ENCODE data around the gene ABCG4.
A peak's percentile ranks its signal among the peaks of the same experiment; 100 is the strongest.
"Not testable (repeated sequence)": the region's sequence is repeated elsewhere in the genome, so short reads cannot be mapped to it uniquely, and the experiment has no call there.

The ABCG4 gene

DNA sequence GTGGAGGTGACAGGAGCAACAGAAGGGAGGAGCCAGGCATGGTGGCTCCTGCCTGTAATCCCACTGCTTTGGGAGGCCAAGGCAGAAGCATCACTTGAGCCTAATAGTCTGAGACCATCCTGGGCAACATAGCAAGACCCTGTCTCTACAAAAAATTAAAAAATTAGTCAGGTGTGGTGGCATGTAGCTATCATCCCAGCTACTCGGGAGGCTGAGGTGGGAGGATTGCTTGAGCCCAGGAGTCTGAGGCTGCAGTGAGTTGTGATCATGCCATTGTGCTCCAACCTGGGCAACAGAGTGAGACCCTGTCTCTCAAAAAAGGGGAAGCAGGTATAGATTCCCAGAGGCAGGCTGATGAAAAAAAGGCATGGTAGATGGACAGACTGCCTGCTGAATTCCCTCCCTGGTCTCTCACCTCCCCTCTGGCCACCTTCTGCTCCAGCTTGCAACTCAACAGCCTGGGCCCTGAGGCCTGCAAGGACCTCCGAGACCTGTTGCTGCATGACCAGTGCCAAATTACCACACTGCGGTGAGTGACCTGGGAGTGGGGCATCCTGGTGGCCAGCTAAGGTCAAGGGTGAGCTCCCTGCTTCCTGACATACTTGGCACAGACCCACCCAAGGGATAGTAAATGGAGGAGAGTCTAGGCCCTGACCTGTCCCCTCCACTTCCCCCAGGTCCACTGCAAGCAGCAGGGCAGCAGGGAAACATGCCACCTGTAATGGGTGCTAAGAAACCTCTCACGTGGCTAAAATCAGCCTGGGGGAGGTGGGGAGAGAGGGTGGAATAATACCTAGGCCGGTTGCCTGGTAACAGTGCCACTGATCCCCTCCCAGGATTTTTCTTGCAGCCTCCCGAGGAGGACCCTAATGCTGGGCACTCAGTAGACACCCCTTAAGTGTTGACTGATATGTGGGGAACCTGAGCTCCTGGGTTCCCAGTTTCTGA is 32.2 kb downstream of the ABCG4 start:
- H3K27me3 ChIP-seq (ENCODE audit: control insufficient read depth, insufficient read depth, low read length), result no peaks in the 10 kb centered on the region
- H3K27ac ChIP-seq (ENCODE audit: low read depth, low read length), result no peak overlapping the region
- H3K4me1 ChIP-seq (ENCODE audit: control insufficient read depth, insufficient read depth, low read length), result no peaks in the 10 kb centered on the region
- peaks cover 12% of the 10 kb centered on the region for H3K36me3 ChIP-seq (ENCODE audit: control insufficient read depth, insufficient read depth, low read length)
- no peak overlapping the region for H3K4me3 ChIP-seq (ENCODE audit: low read length)
- H3K9ac ChIP-seq (ENCODE audit: low read length), result no peak overlapping the region

DNA sequence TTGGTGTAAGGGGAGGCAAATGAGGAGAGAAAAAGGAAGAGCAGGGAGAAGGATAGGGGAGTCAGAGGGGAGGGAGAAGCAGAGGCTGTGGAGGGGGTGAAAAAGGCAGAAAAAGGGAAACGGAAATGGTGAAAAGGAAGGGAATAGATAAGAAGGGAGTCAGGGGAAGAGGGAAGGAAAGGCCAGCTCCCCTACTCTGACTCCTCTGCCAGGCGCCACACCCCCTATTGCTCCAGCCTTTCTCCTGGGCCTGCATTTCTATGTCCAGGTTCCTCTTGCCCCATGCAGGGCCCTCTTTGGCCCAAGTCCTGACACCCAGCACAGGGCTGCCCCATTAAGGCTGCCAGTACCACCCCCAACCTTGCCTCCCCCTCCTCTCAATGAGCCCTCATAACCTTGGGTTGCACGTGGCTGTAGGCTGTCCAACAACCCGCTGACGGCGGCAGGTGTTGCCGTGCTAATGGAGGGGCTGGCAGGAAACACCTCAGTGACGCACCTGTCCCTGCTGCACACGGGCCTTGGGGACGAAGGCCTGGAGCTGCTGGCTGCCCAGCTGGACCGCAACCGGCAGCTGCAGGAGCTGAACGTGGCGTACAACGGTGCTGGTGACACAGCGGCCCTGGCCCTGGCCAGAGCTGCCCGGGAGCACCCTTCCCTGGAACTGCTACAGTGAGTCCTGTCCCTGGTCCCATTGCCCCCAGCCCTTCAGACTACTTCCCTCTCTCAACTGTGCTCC is 33.0 kb downstream of the ABCG4 start:
- H3K36me3 ChIP-seq (ENCODE audit: control insufficient read depth, insufficient read depth, low read length), result peaks cover 12% of the 10 kb centered on the region
- H3K4me3 ChIP-seq (ENCODE audit: low read length), result no peak overlapping the region
- no peak overlapping the region for H3K9ac ChIP-seq (ENCODE audit: low read length)
- H3K27me3 ChIP-seq (ENCODE audit: control insufficient read depth, insufficient read depth, low read length), result no peaks in the 10 kb centered on the region
- no peaks in the 10 kb centered on the region for H3K4me1 ChIP-seq (ENCODE audit: control insufficient read depth, insufficient read depth, low read length)
- no peak overlapping the region for H3K27ac ChIP-seq (ENCODE audit: low read depth, low read length)

DNA sequence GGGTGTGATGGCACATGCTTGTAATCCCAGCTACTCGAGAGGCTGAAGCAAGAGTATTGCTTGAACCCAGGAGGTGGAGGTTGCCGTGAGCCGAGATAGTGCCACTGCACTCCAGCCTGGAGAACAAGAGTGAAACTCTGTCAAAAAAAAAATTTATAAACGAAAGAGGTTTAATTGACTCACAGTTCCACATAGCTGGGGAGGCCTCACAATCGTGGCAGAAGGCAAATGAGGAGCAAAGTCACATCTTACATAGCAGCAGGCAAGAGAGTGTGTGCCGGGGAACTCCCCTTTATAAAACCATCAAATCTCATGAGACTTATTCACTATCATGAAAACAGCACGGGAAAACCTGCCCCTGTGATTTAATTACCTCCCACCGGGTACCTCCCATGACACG is 35.5 kb downstream of the ABCG4 start:
- H3K4me3 ChIP-seq (ENCODE audit: low read length); H3K9ac ChIP-seq (ENCODE audit: low read length); H3K27me3 ChIP-seq (ENCODE audit: control insufficient read depth, insufficient read depth, low read length); H3K27ac ChIP-seq (ENCODE audit: low read depth, low read length); H3K36me3 ChIP-seq (ENCODE audit: control insufficient read depth, insufficient read depth, low read length); H3K4me1 ChIP-seq (ENCODE audit: control insufficient read depth, insufficient read depth, low read length): not testable (repeated sequence)

DNA sequence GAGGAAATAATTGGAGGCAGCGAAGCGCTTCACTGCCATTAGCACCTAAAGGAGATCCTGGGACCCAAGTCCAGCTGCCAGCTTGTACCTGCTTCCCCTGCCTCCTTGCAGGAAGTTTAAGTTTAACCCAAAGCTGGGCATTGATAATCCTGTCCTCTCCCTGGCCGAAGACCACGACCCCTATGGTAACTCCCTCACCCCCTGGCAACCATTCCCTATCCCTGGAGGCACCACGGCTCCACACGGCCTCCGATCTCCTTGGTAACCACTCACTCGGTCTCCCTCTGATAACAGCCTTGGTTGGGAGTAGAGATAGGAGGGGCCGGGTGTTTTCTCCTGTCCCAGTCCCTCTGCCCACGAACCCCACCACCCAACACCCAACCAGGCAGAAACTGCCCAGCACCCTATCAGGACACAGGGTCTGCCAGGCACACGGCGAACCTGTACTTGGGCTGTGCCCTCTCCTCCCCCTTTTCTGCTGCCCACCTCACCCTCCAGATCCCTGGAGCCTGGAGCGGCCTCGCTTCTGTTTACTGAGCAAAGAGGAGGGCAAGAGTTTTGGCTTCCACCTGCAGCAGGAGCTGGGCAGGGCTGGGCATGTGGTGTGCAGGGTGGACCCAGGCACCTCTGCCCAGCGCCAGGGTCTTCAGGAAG is 37.3 kb downstream of the ABCG4 start:
- Histone ChIP-seq H3K4me3 (ENCODE audit: low read length) (peak overlapping the region; percentile 58), H3K27ac (ENCODE audit: low read depth, low read length) (no peak overlapping the region), H3K9ac (ENCODE audit: low read length) (no peak overlapping the region)

DNA sequence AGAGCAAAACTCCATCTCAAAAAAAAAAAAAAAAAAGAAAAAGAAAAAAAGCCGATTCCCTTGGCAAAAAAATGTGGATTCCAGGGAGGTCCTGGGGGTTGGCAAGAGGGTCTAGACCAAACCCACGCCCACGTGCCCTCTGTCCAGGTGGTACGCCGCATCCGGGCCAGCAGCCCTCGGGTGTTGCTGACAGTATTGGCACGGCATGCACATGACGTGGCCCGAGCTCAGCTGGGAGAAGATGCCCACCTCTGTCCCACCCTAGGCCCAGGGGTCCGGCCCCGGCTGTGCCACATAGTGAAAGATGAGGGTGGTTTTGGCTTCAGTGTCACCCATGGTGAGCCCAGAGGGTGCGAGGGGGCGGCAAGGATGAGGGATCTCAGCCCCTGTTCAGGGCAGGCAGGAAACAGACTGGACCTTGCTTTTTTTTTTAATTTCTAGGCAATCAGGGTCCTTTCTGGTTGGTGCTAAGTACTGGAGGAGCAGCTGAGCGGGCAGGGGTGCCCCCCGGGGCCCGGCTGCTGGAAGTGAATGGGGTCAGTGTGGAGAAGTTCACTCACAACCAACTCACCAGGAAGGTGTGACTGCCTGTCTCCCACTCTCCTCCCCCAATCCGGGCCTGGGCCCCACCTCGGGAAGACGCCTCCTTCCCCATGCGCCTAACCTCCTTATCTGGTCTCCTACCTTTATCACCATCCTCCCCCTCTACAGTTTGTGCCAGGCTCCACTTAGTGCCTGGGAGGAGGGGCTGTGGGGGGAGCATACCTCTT is 38.5 kb downstream of the ABCG4 start:
- Histone ChIP-seq H3K27me3 (ENCODE audit: control insufficient read depth, insufficient read depth, low read length) (no peaks in the 10 kb centered on the region), H3K36me3 (ENCODE audit: control insufficient read depth, insufficient read depth, low read length) (peaks cover 1% of the 10 kb centered on the region), H3K4me3 (ENCODE audit: low read length) (no peak overlapping the region), H3K9ac (ENCODE audit: low read length) (no peak overlapping the region), H3K4me1 (ENCODE audit: control insufficient read depth, insufficient read depth, low read length) (no peaks in the 10 kb centered on the region), H3K27ac (ENCODE audit: low read depth, low read length) (no peak overlapping the region)

More for the DNA sequence above, 37.3 kb downstream of the ABCG4 start:
- no peaks in the 10 kb centered on the region for H3K4me1 ChIP-seq (ENCODE audit: control insufficient read depth, insufficient read depth, low read length)
- peaks cover 5% of the 10 kb centered on the region for H3K36me3 ChIP-seq (ENCODE audit: control insufficient read depth, insufficient read depth, low read length)
- no peaks in the 10 kb centered on the region for H3K27me3 ChIP-seq (ENCODE audit: control insufficient read depth, insufficient read depth, low read length)

DNA sequence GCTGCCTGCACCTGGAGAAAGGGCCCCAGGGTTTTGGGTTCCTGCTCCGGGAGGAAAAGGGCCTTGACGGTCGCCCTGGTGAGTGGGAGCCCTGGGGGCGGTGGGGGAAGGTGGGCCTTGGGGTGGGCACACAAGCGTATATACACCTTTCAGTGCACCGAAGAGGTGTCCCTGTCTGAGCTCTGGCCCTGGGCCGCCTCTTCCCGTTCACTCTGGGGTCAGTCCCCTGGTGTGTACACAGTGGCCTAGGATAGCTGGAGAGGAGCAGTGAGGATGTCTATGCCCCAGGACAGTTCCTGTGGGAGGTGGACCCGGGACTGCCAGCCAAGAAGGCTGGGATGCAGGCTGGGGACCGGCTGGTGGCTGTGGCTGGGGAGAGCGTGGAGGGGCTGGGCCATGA is 39.2 kb downstream of the ABCG4 start:
- no peaks in the 10 kb centered on the region for H3K4me1 ChIP-seq (ENCODE audit: control insufficient read depth, insufficient read depth, low read length)
- no peaks in the 10 kb centered on the region for H3K27me3 ChIP-seq (ENCODE audit: control insufficient read depth, insufficient read depth, low read length)
- H3K9ac ChIP-seq (ENCODE audit: low read length), result no peak overlapping the region
- H3K36me3 ChIP-seq (ENCODE audit: control insufficient read depth, insufficient read depth, low read length), result no peaks in the 10 kb centered on the region
- H3K4me3 ChIP-seq (ENCODE audit: low read length), result no peak overlapping the region
- no peak overlapping the region for H3K27ac ChIP-seq (ENCODE audit: low read depth, low read length)

DNA sequence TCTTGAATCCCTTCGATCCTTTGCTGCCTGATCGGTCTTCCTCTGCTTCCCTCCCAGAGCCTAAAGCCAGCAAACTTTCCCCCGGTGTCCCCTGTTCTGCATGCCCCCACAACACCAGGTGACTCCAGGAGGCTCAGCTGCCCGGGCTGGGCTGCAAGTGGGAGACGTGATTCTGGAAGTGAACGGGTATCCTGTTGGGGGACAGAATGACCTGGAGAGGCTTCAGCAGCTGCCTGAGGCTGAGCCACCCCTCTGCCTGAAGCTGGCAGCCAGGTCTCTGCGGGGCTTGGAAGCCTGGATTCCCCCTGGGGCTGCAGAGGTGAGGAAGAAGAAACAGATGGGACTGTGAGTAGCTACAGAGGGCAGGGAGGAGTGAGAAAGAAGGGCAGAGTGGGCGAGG is 40.0 kb downstream of the ABCG4 start:
- no peak overlapping the region for H3K4me3 ChIP-seq (ENCODE audit: low read length)
- H3K27me3 ChIP-seq (ENCODE audit: control insufficient read depth, insufficient read depth, low read length), result no peaks in the 10 kb centered on the region
- no peaks in the 10 kb centered on the region for H3K36me3 ChIP-seq (ENCODE audit: control insufficient read depth, insufficient read depth, low read length)
- H3K27ac ChIP-seq (ENCODE audit: low read depth, low read length), result no peak overlapping the region
- H3K4me1 ChIP-seq (ENCODE audit: control insufficient read depth, insufficient read depth, low read length), result no peaks in the 10 kb centered on the region
- H3K9ac ChIP-seq (ENCODE audit: low read length), result no peak overlapping the region

DNA sequence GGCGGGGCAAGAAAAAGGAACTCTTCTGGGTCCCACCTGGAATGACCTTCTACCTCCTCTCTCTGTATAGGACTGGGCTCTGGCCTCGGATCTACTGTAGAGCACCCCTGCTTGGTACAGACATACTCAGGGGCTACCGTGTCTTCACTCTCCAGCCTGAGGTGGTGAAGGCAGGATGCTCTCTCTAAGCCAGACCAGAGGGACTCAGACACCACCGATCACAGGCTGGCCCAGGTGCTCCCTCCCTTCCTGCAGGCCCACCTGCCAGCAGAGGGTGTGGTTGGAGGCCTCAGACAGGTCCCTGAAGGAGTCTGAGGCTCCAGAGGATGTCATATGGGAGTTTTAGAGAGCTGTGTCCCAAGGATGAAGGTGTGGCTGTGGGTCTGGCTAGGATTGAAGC is 40.5 kb downstream of the ABCG4 start:
- Histone ChIP-seq H3K27ac (ENCODE audit: low read depth, low read length) (no peak overlapping the region), H3K4me1 (ENCODE audit: control insufficient read depth, insufficient read depth, low read length) (no peaks in the 10 kb centered on the region), H3K4me3 (ENCODE audit: low read length) (no peak overlapping the region), H3K36me3 (ENCODE audit: control insufficient read depth, insufficient read depth, low read length) (no peaks in the 10 kb centered on the region), H3K9ac (ENCODE audit: low read length) (no peak overlapping the region), H3K27me3 (ENCODE audit: control insufficient read depth, insufficient read depth, low read length) (no peaks in the 10 kb centered on the region)

DNA sequence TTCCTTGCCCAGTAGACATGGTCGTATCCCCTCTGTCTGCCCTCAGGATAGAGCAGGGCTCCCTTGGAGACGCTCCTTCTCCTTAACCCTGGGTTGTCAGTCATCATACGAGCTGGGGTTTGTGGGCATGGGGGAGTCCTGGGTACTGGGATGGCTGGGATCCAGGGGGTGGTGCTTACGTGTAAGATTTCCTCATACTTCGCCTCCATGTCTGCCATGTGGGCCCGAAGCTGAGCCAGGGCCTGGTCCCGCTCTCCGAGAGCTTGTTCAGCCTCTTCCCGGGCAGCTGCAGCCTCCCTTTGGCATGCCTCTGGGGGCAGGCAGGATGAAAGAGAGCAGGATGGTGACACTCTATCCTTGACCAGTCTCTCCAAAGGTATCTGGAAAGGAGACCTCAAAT is 41.7 kb downstream of the ABCG4 start:
- Histone ChIP-seq H3K27ac (ENCODE audit: low read depth, low read length) (no peak overlapping the region), H3K4me3 (ENCODE audit: low read length) (no peak overlapping the region), H3K9ac (ENCODE audit: low read length) (no peak overlapping the region), H3K4me1 (ENCODE audit: control insufficient read depth, insufficient read depth, low read length) (no peaks in the 10 kb centered on the region), H3K27me3 (ENCODE audit: control insufficient read depth, insufficient read depth, low read length) (no peaks in the 10 kb centered on the region), H3K36me3 (ENCODE audit: control insufficient read depth, insufficient read depth, low read length) (no peaks in the 10 kb centered on the region)

DNA sequence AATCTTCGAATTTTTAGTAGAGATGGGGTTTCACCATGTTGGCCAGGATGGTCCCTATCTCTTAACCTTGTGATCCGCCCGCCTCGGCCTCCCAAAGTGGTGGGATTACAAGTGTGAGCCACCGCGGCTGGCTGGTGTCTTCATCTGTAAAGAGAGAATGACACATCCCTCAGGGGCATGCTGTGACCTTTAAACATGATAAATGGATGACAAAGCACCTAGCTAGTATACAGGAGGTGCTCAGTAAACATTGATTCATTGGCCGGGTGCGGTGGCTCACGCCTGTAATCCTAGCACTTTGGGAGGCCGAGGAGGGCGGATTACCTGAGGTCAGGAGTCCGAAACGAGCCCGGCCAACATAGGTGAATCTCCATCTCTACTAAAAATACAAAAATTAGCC is 42.4 kb downstream of the ABCG4 start:
- H3K27me3 ChIP-seq (ENCODE audit: control insufficient read depth, insufficient read depth, low read length); H3K4me1 ChIP-seq (ENCODE audit: control insufficient read depth, insufficient read depth, low read length); H3K27ac ChIP-seq (ENCODE audit: low read depth, low read length); H3K4me3 ChIP-seq (ENCODE audit: low read length); H3K36me3 ChIP-seq (ENCODE audit: control insufficient read depth, insufficient read depth, low read length); H3K9ac ChIP-seq (ENCODE audit: low read length): not testable (repeated sequence)

DNA sequence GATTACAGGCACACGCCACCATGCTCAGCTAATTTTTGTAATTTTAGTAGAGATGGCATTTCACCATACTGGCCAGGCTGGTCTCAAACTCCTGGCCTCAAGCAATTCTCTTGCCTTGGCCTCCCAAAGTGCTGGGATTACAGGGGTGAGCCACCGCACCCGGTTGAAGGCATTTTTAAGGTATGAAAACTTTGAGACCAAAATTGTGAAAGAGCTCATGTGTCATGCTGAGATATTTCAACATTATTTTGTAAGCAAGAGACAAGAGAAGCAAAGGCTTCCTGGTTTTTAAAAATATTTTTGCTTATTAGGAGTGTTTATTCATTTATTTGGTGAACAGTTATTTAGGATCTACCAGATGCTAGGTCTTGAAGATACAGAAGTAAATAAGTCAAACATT is 43.3 kb downstream of the ABCG4 start:
- H3K36me3 ChIP-seq (ENCODE audit: control insufficient read depth, insufficient read depth, low read length), result no peaks in the 10 kb centered on the region
- no peak overlapping the region for H3K9ac ChIP-seq (ENCODE audit: low read length)
- H3K4me3 ChIP-seq (ENCODE audit: low read length), result no peak overlapping the region
- H3K4me1 ChIP-seq (ENCODE audit: control insufficient read depth, insufficient read depth, low read length), result no peaks in the 10 kb centered on the region
- H3K27ac ChIP-seq (ENCODE audit: low read depth, low read length), result no peak overlapping the region
- H3K27me3 ChIP-seq (ENCODE audit: control insufficient read depth, insufficient read depth, low read length), result no peaks in the 10 kb centered on the region

DNA sequence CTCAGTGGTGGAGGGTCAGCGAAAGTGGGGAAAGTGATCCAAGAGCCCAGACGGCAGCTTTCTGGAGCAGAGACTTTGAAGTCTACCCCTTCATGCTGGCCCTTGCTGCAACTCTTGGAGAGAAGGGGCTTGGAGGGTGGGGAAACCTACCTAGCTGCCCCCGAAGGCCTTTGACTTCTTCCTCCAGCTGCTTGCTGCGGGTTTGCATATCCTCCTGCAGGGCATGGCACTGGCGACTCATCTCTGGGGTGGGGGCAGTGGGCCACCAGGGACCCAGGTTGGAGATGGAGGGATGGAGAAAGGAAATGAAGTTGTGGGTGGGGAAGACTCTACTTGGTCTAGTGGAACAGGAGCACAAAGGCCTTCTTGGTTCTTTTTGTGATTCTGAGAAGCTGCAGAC is 44.1 kb downstream of the ABCG4 start:
- H3K4me3 ChIP-seq (ENCODE audit: low read length), result no peak overlapping the region
- H3K4me1 ChIP-seq (ENCODE audit: control insufficient read depth, insufficient read depth, low read length), result no peaks in the 10 kb centered on the region
- H3K9ac ChIP-seq (ENCODE audit: low read length), result no peak overlapping the region
- H3K36me3 ChIP-seq (ENCODE audit: control insufficient read depth, insufficient read depth, low read length), result no peaks in the 10 kb centered on the region
- no peak overlapping the region for H3K27ac ChIP-seq (ENCODE audit: low read depth, low read length)
- no peaks in the 10 kb centered on the region for H3K27me3 ChIP-seq (ENCODE audit: control insufficient read depth, insufficient read depth, low read length)
